ENCODE data around the gene FBXL15.

- no peak for TF ChIP-seq POLR2AphosphoS5 (IDR thresholded peaks at IDR 0.05; ENCODE audit: borderline replicate concordance, low read depth, low read length)
- no peak for TF ChIP-seq EZH2 (IDR thresholded peaks at IDR 0.05)
- no peak for TF ChIP-seq FOXP2 (optimal IDR thresholded peaks at IDR 0.05; ENCODE audit: control extremely low read depth, extremely low read length, insufficient read depth)
Measured at GRCh38 chr10:102453502-102453901, 32.9 kb downstream of the FBXL15 start.

All from SK-N-MC (cell line).